ENCODE results near the gene ENOX1. TPM values are rescaled to one million over a fixed set of nuclear protein-coding genes. Genes with fewer than 3 reads are reported as not detected.

Gene ENOX1
- total and polyA plus RNA-seq, 9 of the 15 experiments (the other 6 are each of a cell fraction or from before 2014, with no cell fraction given) = not detected

DNA sequence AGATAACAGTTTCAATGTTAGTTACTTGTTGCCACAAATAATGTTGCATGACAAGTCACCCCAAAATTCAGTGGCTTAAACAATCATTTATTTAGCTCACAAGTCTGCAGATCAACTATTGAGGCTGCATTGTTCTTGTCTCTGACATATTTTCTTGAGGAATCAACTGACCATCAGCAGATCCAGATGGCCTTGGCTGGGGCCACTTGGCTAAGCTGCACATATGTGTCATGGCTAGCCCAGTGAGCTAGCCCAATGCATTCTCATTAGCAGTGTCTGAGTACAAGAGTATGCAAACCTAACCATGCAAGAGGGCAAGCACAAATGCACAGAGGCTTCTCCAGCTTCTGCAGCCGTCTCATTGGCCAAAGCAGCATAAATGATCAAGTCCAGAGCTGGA is 583.0 kb downstream of the ENOX1 start (continued):
- TF ChIP-seq SMAD3 (CRISPR knock-in tag; conservative IDR thresholded peaks at IDR 0.05) (no peak), ZNF740 (CRISPR knock-in tag; IDR thresholded peaks at IDR 0.05) (no peak), ZNF740 (tag; IDR thresholded peaks at IDR 0.05) (no peak)
- TF ChIP-seq, protein P1, sequence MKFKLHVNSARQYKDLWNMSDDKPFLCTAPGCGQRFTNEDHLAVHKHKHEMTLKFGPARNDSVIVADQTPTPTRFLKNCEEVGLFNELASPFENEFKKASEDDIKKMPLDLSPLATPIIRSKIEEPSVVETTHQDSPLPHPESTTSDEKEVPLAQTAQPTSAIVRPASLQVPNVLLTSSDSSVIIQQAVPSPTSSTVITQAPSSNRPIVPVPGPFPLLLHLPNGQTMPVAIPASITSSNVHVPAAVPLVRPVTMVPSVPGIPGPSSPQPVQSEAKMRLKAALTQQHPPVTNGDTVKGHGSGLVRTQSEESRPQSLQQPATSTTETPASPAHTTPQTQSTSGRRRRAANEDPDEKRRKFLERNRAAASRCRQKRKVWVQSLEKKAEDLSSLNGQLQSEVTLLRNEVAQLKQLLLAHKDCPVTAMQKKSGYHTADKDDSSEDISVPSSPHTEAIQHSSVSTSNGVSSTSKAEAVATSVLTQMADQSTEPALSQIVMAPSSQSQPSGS (CRISPR knock-in tag; IDR thresholded peaks at IDR 0.05) = no peak
- TF ChIP-seq, protein P2, sequence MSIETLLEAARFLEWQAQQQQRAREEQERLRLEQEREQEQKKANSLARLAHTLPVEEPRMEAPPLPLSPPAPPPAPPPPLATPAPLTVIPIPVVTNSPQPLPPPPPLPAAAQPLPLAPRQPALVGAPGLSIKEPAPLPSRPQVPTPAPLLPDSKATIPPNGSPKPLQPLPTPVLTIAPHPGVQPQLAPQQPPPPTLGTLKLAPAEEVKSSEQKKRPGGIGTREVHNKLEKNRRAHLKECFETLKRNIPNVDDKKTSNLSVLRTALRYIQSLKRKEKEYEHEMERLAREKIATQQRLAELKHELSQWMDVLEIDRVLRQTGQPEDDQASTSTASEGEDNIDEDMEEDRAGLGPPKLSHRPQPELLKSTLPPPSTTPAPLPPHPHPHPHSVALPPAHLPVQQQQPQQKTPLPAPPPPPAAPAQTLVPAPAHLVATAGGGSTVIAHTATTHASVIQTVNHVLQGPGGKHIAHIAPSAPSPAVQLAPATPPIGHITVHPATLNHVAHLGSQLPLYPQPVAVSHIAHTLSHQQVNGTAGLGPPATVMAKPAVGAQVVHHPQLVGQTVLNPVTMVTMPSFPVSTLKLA (conservative IDR thresholded peaks at IDR 0.05) = no peak

GRCh38 chr13:43200736-43201135 is 586.0 kb downstream of the ENOX1 start:
- BruUV-seq (replicated peaks) = no TSS peak
- Histone ChIP-seq H3K27ac (ENCODE audit: extremely low read depth, low read depth, low read length) (no peak overlapping the region), H3K9me1 (ENCODE audit: control insufficient read depth, insufficient read depth, low read length) (no peaks in the 10 kb centered on the region), H3K36me3 (ENCODE audit: control insufficient read depth, insufficient read depth, low read length) (no peaks in the 10 kb centered on the region), H3K4me1 (replicated peaks in 1 of 2; ENCODE audit: control insufficient read depth in 2 of 2, insufficient read depth in 2 of 2, low read length in 2 of 2) (no peaks in the 10 kb centered on the region), H3K27me3 (ENCODE audit: control insufficient read depth in 2 of 2, insufficient read depth in 2 of 2, low read length in 2 of 2) (no peaks in the 10 kb centered on the region), H3K79me2 (ENCODE audit: control insufficient read depth, insufficient read depth, low read length) (no peaks in the 10 kb centered on the region), H3K4me2 (ENCODE audit: insufficient read depth, low read length) (no peak overlapping the region), H2AFZ (ENCODE audit: low read depth, low read length) (no peak overlapping the region), H3K4me3 (no peak overlapping the region), H4K20me1 (replicated peaks; ENCODE audit: control insufficient read depth, insufficient read depth, low read length) (no peaks in the 10 kb centered on the region), H3K9me3 (replicated peaks; ENCODE audit: control insufficient read depth, insufficient read depth, low read depth, low read length) (no peaks in the 10 kb centered on the region), H3K9ac (ENCODE audit: insufficient read depth in 1 of 2, low read depth in 2 of 2, low read length in 2 of 2) (no peak overlapping the region)
- in situ Hi-C loops (cut with MboI) (no loop called here), intact Hi-C loops (cut with micrococcal nuclease) (no loop called here)
- ChIA-PET POLR2A (no interaction called here), CTCF (ENCODE audit: low intra/inter-chr PET ratio) (no interaction called here)
- no peak for DNase-seq (ENCODE audit: extremely low read depth in 1 of 4, low spot score in 3 of 4)
- WGBS (ENCODE audit: insufficient coverage, low coverage, missing lambda C conversion rate) = 0% methylated on average over 1 of the region's 1 CpG
- no peak for ATAC-seq
- no peak for FAIRE-seq
- no peak for TF ChIP-seq ZNF518B (CRISPR knock-in tag; IDR thresholded peaks at IDR 0.05)
- no peak for TF ChIP-seq POLR3G (IDR thresholded peaks at IDR 0.05; ENCODE audit: extremely low read depth, insufficient read length, insufficient replicate concordance)
- no peak for TF ChIP-seq ATF4 (CRISPR knock-in tag; IDR thresholded peaks at IDR 0.05)
- TF ChIP-seq RBM17 (IDR thresholded peaks at IDR 0.05; ENCODE audit: borderline replicate concordance, low read depth, low read length) = no peak
- TF ChIP-seq NR2C1 (IDR thresholded peaks at IDR 0.05) = no peak
- TF ChIP-seq NR2C1 (tag; IDR thresholded peaks at IDR 0.05) = no peak
